Measurements from ENCODE around the gene HHAT. TPM values are rescaled to one million over a fixed set of nuclear protein-coding genes. Genes with fewer than 3 reads are reported as not detected.

Gene HHAT
- total RNA-seq, 1 donor = 2.4 TPM

GRCh38 chr1:210447456-210448057 is 118.9 kb downstream of the HHAT start:
- H3K9me3 ChIP-seq (ENCODE audit: low read depth, low read length) = no peaks in the 10 kb centered on the region
- no peaks in the 10 kb centered on the region for H3K27me3 ChIP-seq (ENCODE audit: insufficient read depth, low read length)

GRCh38 chr1:210448297-210448892 is 119.7 kb downstream of the HHAT start:
- Histone ChIP-seq H3K4me3 (ENCODE audit: low read length) (no peak overlapping the region), H3K4me1 (ENCODE audit: insufficient read depth, low read length) (no peaks in the 10 kb centered on the region), H3K27me3 (ENCODE audit: insufficient read depth, low read length) (no peaks in the 10 kb centered on the region), H3K9me3 (ENCODE audit: low read depth, low read length) (no peaks in the 10 kb centered on the region)

More at GRCh38 chr1:210447456-210448057, 118.9 kb downstream of the HHAT start:
- Histone ChIP-seq H3K4me1 (ENCODE audit: insufficient read depth, low read length) (no peaks in the 10 kb centered on the region), H3K4me3 (ENCODE audit: low read length) (no peak overlapping the region)

GRCh38 chr1:210455840-210456603 is 127.3 kb downstream of the HHAT start:
- H3K4me3 ChIP-seq (ENCODE audit: low read length) = no peak overlapping the region
- no peaks in the 10 kb centered on the region for H3K4me1 ChIP-seq (ENCODE audit: insufficient read depth, low read length)
- H3K9me3 ChIP-seq (ENCODE audit: low read depth, low read length) = no peaks in the 10 kb centered on the region
- no peaks in the 10 kb centered on the region for H3K27me3 ChIP-seq (ENCODE audit: insufficient read depth, low read length)

GRCh38 chr1:210456731-210457255 is 128.1 kb downstream of the HHAT start:
- H3K9me3 ChIP-seq (ENCODE audit: low read depth, low read length) = no peaks in the 10 kb centered on the region
- no peaks in the 10 kb centered on the region for H3K27me3 ChIP-seq (ENCODE audit: insufficient read depth, low read length)
- H3K4me1 ChIP-seq (ENCODE audit: insufficient read depth, low read length) = no peaks in the 10 kb centered on the region
- no peak overlapping the region for H3K4me3 ChIP-seq (ENCODE audit: low read length)

- Histone ChIP-seq H3K27me3 (ENCODE audit: insufficient read depth, low read length) (no peaks in the 10 kb centered on the region), H3K4me1 (ENCODE audit: insufficient read depth, low read length) (no peaks in the 10 kb centered on the region), H3K4me3 (ENCODE audit: low read length) (no peak overlapping the region), H3K9me3 (ENCODE audit: low read depth, low read length) (no peaks in the 10 kb centered on the region)
Measured at GRCh38 chr1:210457568-210457967, 128.9 kb downstream of the HHAT start.

GRCh38 chr1:210464519-210465039 is 135.9 kb downstream of the HHAT start:
- Histone ChIP-seq H3K9me3 (ENCODE audit: low read depth, low read length) (no peaks in the 10 kb centered on the region), H3K4me1 (ENCODE audit: insufficient read depth, low read length) (no peaks in the 10 kb centered on the region), H3K4me3 (ENCODE audit: low read length) (no peak overlapping the region), H3K27me3 (ENCODE audit: insufficient read depth, low read length) (no peaks in the 10 kb centered on the region)

- no peak overlapping the region for H3K4me3 ChIP-seq (ENCODE audit: low read length)
- no peaks in the 10 kb centered on the region for H3K27me3 ChIP-seq (ENCODE audit: insufficient read depth, low read length)
- no peaks in the 10 kb centered on the region for H3K4me1 ChIP-seq (ENCODE audit: insufficient read depth, low read length)
- no peaks in the 10 kb centered on the region for H3K9me3 ChIP-seq (ENCODE audit: low read depth, low read length)
Measured at GRCh38 chr1:210465150-210465549, 136.4 kb downstream of the HHAT start.

GRCh38 chr1:210467440-210468043 is 138.8 kb downstream of the HHAT start:
- no peak overlapping the region for H3K4me3 ChIP-seq (ENCODE audit: low read length)
- H3K4me1 ChIP-seq (ENCODE audit: insufficient read depth, low read length) = no peaks in the 10 kb centered on the region
- H3K27me3 ChIP-seq (ENCODE audit: insufficient read depth, low read length) = no peaks in the 10 kb centered on the region
- no peaks in the 10 kb centered on the region for H3K9me3 ChIP-seq (ENCODE audit: low read depth, low read length)

GRCh38 chr1:210469441-210469840 is 140.7 kb downstream of the HHAT start:
- H3K4me3 ChIP-seq (ENCODE audit: low read length) = no peak overlapping the region
- no peaks in the 10 kb centered on the region for H3K4me1 ChIP-seq (ENCODE audit: insufficient read depth, low read length)
- H3K27me3 ChIP-seq (ENCODE audit: insufficient read depth, low read length) = no peaks in the 10 kb centered on the region
- H3K9me3 ChIP-seq (ENCODE audit: low read depth, low read length) = no peaks in the 10 kb centered on the region

- Histone ChIP-seq H3K4me1 (ENCODE audit: insufficient read depth, low read length) (no peaks in the 10 kb centered on the region), H3K27me3 (ENCODE audit: insufficient read depth, low read length) (no peaks in the 10 kb centered on the region), H3K4me3 (ENCODE audit: low read length) (no peak overlapping the region), H3K9me3 (ENCODE audit: low read depth, low read length) (no peaks in the 10 kb centered on the region)
Measured at GRCh38 chr1:210475321-210475720, 146.6 kb downstream of the HHAT start.

GRCh38 chr1:210475806-210476205 is 147.1 kb downstream of the HHAT start:
- no peaks in the 10 kb centered on the region for H3K4me1 ChIP-seq (ENCODE audit: insufficient read depth, low read length)
- no peaks in the 10 kb centered on the region for H3K9me3 ChIP-seq (ENCODE audit: low read depth, low read length)
- H3K4me3 ChIP-seq (ENCODE audit: low read length) = no peak overlapping the region
- H3K27me3 ChIP-seq (ENCODE audit: insufficient read depth, low read length) = no peaks in the 10 kb centered on the region

- no peaks in the 10 kb centered on the region for H3K9me3 ChIP-seq (ENCODE audit: low read depth, low read length)
- H3K4me3 ChIP-seq (ENCODE audit: low read length) = no peak overlapping the region
- H3K4me1 ChIP-seq (ENCODE audit: insufficient read depth, low read length) = no peaks in the 10 kb centered on the region
- H3K27me3 ChIP-seq (ENCODE audit: insufficient read depth, low read length) = no peaks in the 10 kb centered on the region
Measured at GRCh38 chr1:210476730-210477129, 148.0 kb downstream of the HHAT start.

GRCh38 chr1:210477328-210477924 is 148.7 kb downstream of the HHAT start:
- no peaks in the 10 kb centered on the region for H3K9me3 ChIP-seq (ENCODE audit: low read depth, low read length)
- no peak overlapping the region for H3K4me3 ChIP-seq (ENCODE audit: low read length)
- no peaks in the 10 kb centered on the region for H3K27me3 ChIP-seq (ENCODE audit: insufficient read depth, low read length)
- H3K4me1 ChIP-seq (ENCODE audit: insufficient read depth, low read length) = no peaks in the 10 kb centered on the region

GRCh38 chr1:210478820-210479219 is 150.1 kb downstream of the HHAT start:
- H3K27me3 ChIP-seq (ENCODE audit: insufficient read depth, low read length) = no peaks in the 10 kb centered on the region

More at GRCh38 chr1:210478820-210479219, 150.1 kb downstream of the HHAT start:
- no peaks in the 10 kb centered on the region for H3K4me1 ChIP-seq (ENCODE audit: insufficient read depth, low read length)
- no peaks in the 10 kb centered on the region for H3K9me3 ChIP-seq (ENCODE audit: low read depth, low read length)
- H3K4me3 ChIP-seq (ENCODE audit: low read length) = no peak overlapping the region

Data from mononuclear cell (primary cell).